Hepatocyte (in vitro differentiated cells): ENCODE measurements around the gene PRDM15.

Experiments
- EZH2 ChIP-seq: fragments of 200-600 bp; sonication (generic); IDR thresholded peaks from 2 replicates; pipeline ENCODE4 v1.6.1; 2016; ENCODE audit warnings: antibody characterized with exemption, mild to moderate bottlenecking, borderline replicate concordance
- EZH2phosphoT487 ChIP-seq: fragments of 200-600 bp; sonication (generic); IDR thresholded peaks from one replicate; pipeline ENCODE4 v1.6.1; 2018; ENCODE audit warnings: antibody characterized with exemption, mild to moderate bottlenecking, low read depth, moderate library complexity; ENCODE audit not compliant: unreplicated experiment, severe bottlenecking
- TF ChIP-seq, protein P1 (sequence below): fragments of 200-600 bp; sonication (generic); IDR thresholded peaks from 2 replicates; pipeline ENCODE4 v1.5.1; 2016; ENCODE audit warnings: antibody characterized with exemption, mild to moderate bottlenecking; ENCODE audit not compliant: poor library complexity

DNA sequence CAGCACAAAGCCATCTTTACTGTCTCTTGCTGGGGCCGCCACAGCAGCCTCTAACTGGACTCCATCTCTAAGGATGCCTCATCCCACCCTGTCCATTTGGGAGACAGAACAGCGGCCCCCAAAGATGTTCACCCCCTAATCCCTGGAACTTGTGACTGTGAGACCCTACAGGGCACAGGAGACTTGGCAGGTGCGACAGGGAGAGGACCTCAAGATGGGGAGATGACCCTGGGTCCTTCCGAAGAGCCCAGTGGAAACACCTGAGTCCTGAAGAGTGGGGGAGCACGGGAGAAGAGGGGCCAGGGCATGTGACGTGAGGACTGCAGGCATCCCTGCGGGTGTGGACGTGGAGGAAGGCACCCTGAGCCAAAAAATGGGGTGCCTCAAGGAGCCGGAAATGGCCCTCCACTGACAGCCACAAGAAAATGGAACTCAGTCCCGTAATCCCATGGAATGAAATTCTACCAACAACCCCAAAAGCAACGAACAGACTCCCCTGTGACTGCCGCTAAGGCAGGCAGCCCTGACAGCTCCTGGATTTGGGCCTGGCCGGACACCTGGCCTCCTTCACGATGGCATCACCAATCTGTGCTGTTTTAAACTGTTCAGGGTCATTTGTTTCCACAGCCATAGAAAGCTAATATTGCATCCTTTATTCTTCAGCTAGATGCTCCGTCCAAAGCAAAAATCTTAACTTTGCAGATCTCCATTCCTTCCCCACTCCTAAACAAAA, 40.7 kb upstream of the PRDM15 start:
- TF ChIP-seq, protein P1, sequence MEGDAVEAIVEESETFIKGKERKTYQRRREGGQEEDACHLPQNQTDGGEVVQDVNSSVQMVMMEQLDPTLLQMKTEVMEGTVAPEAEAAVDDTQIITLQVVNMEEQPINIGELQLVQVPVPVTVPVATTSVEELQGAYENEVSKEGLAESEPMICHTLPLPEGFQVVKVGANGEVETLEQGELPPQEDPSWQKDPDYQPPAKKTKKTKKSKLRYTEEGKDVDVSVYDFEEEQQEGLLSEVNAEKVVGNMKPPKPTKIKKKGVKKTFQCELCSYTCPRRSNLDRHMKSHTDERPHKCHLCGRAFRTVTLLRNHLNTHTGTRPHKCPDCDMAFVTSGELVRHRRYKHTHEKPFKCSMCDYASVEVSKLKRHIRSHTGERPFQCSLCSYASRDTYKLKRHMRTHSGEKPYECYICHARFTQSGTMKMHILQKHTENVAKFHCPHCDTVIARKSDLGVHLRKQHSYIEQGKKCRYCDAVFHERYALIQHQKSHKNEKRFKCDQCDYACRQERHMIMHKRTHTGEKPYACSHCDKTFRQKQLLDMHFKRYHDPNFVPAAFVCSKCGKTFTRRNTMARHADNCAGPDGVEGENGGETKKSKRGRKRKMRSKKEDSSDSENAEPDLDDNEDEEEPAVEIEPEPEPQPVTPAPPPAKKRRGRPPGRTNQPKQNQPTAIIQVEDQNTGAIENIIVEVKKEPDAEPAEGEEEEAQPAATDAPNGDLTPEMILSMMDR = no peak
- TF ChIP-seq EZH2phosphoT487 (no peak), EZH2 (no peak)
